Measurements from ENCODE around the gene KIF27.

DNA sequence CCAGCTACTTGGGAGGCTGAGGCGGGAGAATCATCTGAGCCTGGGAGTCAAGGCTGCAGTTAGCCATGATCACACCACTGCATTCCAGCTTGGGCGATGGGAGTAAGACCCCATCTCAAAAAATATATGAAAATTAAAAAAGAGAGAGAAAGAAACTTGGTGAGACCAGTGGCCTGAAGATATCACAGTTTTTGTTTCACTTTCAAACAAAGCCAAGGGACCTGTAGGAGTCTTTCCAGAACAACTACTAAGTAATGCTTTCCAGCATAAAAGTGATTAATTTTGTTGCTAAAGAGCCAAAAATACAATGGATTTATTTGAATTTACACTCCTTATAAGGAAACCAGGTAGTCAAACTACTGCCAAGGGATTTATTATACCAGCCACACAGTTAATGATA is 127.2 kb downstream of the KIF27 start:
- TF ChIP-seq, protein P1, sequence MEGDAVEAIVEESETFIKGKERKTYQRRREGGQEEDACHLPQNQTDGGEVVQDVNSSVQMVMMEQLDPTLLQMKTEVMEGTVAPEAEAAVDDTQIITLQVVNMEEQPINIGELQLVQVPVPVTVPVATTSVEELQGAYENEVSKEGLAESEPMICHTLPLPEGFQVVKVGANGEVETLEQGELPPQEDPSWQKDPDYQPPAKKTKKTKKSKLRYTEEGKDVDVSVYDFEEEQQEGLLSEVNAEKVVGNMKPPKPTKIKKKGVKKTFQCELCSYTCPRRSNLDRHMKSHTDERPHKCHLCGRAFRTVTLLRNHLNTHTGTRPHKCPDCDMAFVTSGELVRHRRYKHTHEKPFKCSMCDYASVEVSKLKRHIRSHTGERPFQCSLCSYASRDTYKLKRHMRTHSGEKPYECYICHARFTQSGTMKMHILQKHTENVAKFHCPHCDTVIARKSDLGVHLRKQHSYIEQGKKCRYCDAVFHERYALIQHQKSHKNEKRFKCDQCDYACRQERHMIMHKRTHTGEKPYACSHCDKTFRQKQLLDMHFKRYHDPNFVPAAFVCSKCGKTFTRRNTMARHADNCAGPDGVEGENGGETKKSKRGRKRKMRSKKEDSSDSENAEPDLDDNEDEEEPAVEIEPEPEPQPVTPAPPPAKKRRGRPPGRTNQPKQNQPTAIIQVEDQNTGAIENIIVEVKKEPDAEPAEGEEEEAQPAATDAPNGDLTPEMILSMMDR (IDR thresholded peaks at IDR 0.05) = no peak
- no peak for TF ChIP-seq POLR2A (IDR thresholded peaks at IDR 0.05)
